ENCODE results near the gene FLT3. TPM values are rescaled to one million over a fixed set of nuclear protein-coding genes. Genes with fewer than 3 reads are reported as not detected.

Gene FLT3
- total and polyA plus RNA-seq, 9 of the 15 experiments (the other 6 are each of a cell fraction or from before 2014, with no cell fraction given) = not detected

GRCh38 chr13:28044608-28045007 is 55.8 kb downstream of the FLT3 start:
- no peak for TF ChIP-seq ZNF124 (CRISPR knock-in tag; IDR thresholded peaks at IDR 0.05)
- TF ChIP-seq HEY1 (CRISPR knock-in tag; IDR thresholded peaks at IDR 0.05; ENCODE audit: borderline replicate concordance) = no peak
- TF ChIP-seq RFX7 (CRISPR knock-in tag; IDR thresholded peaks at IDR 0.05) = no peak
- H3K9ac ChIP-seq (ENCODE audit: insufficient read depth in 1 of 2, low read depth in 2 of 2, low read length in 2 of 2) = no peak overlapping the region
- no peaks in the 10 kb centered on the region for H3K79me2 ChIP-seq (ENCODE audit: control insufficient read depth, insufficient read depth, low read length)
- no peaks in the 10 kb centered on the region for H3K36me3 ChIP-seq (ENCODE audit: control insufficient read depth, insufficient read depth, low read length)
- no peak overlapping the region for H3K4me3 ChIP-seq
- no peak for DNase-seq (ENCODE audit: extremely low read depth in 1 of 4, low spot score in 3 of 4)
- ATAC-seq = no peak
- no peak overlapping the region for H3K27ac ChIP-seq (ENCODE audit: extremely low read depth, low read depth, low read length)
- no peaks in the 10 kb centered on the region for H4K20me1 ChIP-seq (replicated peaks; ENCODE audit: control insufficient read depth, insufficient read depth, low read length)
- no peak overlapping the region for H2AFZ ChIP-seq (ENCODE audit: low read depth, low read length)
- H3K9me3 ChIP-seq (replicated peaks; ENCODE audit: control insufficient read depth, insufficient read depth, low read depth, low read length) = no peaks in the 10 kb centered on the region
- H3K27me3 ChIP-seq (ENCODE audit: control insufficient read depth in 2 of 2, insufficient read depth in 2 of 2, low read length in 2 of 2) = peaks cover 4 to 5% of the 10 kb centered on the region in 2 experiments; a peak in 2 of 5 replicates
- in situ Hi-C loops (cut with MboI) = no loop called here
- no peaks in the 10 kb centered on the region for H3K4me1 ChIP-seq (replicated peaks in 1 of 2; ENCODE audit: control insufficient read depth in 2 of 2, insufficient read depth in 2 of 2, low read length in 2 of 2)
- no peak for FAIRE-seq
- ChIA-PET CTCF (ENCODE audit: low intra/inter-chr PET ratio) (no interaction called here), POLR2A (no interaction called here)
- intact Hi-C loops (cut with micrococcal nuclease) = no loop called here
- no peaks in the 10 kb centered on the region for H3K9me1 ChIP-seq (ENCODE audit: control insufficient read depth, insufficient read depth, low read length)
- no peak overlapping the region for H3K4me2 ChIP-seq (ENCODE audit: insufficient read depth, low read length)
- no TSS peak for BruUV-seq (replicated peaks)
- WGBS (ENCODE audit: insufficient coverage, low coverage, missing lambda C conversion rate) = 0% methylated on average over 2 of the region's 2 CpGs

- Histone ChIP-seq H3K4me1 (replicated peaks in 1 of 2; ENCODE audit: control insufficient read depth in 2 of 2, insufficient read depth in 2 of 2, low read length in 2 of 2) (no peaks in the 10 kb centered on the region), H3K4me3 (no peak overlapping the region), H3K4me2 (ENCODE audit: insufficient read depth, low read length) (no peak overlapping the region), H2AFZ (ENCODE audit: low read depth, low read length) (no peak overlapping the region), H3K36me3 (ENCODE audit: control insufficient read depth, insufficient read depth, low read length) (no peaks in the 10 kb centered on the region), H3K27me3 (ENCODE audit: control insufficient read depth in 2 of 2, insufficient read depth in 2 of 2, low read length in 2 of 2) (peaks cover 4 to 5% of the 10 kb centered on the region in 2 experiments; a peak in 2 of 5 replicates), H3K9me3 (replicated peaks; ENCODE audit: control insufficient read depth, insufficient read depth, low read depth, low read length) (no peaks in the 10 kb centered on the region), H3K9me1 (ENCODE audit: control insufficient read depth, insufficient read depth, low read length) (no peaks in the 10 kb centered on the region), H3K9ac (ENCODE audit: insufficient read depth in 1 of 2, low read depth in 2 of 2, low read length in 2 of 2) (no peak overlapping the region), H4K20me1 (replicated peaks; ENCODE audit: control insufficient read depth, insufficient read depth, low read length) (no peaks in the 10 kb centered on the region), H3K27ac (ENCODE audit: extremely low read depth, low read depth, low read length) (no peak overlapping the region), H3K79me2 (ENCODE audit: control insufficient read depth, insufficient read depth, low read length) (no peaks in the 10 kb centered on the region)
- BruUV-seq (replicated peaks) = no TSS peak
- ChIA-PET CTCF (ENCODE audit: low intra/inter-chr PET ratio) (no interaction called here), POLR2A (no interaction called here)
- 2% methylated on average over 4 of the region's 4 CpGs for WGBS (ENCODE audit: insufficient coverage, low coverage, missing lambda C conversion rate)
- ATAC-seq (no peak), DNase-seq (ENCODE audit: extremely low read depth in 1 of 4, low spot score in 3 of 4) (no peak), FAIRE-seq (no peak)
- intact Hi-C loops (cut with micrococcal nuclease) (no loop called here), in situ Hi-C loops (cut with MboI) (no loop called here)
- no peak for TF ChIP-seq THAP7 (CRISPR knock-in tag; IDR thresholded peaks at IDR 0.05)
- TF ChIP-seq ZFPM2 (CRISPR knock-in tag; IDR thresholded peaks at IDR 0.05) = no peak
- no peak for TF ChIP-seq EHMT2 (IDR thresholded peaks at IDR 0.05)
- no peak for TF ChIP-seq ZNF175 (CRISPR knock-in tag; IDR thresholded peaks at IDR 0.05; ENCODE audit: low read depth)
- TF ChIP-seq PTTG1 (tag; IDR thresholded peaks at IDR 0.05; ENCODE audit: low read depth) = no peak
- TF ChIP-seq ZFP1 (CRISPR knock-in tag; IDR thresholded peaks at IDR 0.05) = no peak
- TF ChIP-seq RERE (CRISPR knock-in tag; IDR thresholded peaks at IDR 0.05; ENCODE audit: borderline replicate concordance) = no peak
- no peak for TF ChIP-seq ZBED1 (IDR thresholded peaks at IDR 0.05)
- no peak for TF ChIP-seq IFI16 (CRISPR knock-in tag; IDR thresholded peaks at IDR 0.05)
Observed at GRCh38 chr13:28043224-28043623, 57.2 kb downstream of the FLT3 start.

Data from K562 (cell line).